Stimulated activated CD8-positive, alpha-beta memory T cell treated with anti-CD3 and anti-CD28 coated beads, Interleukin-12 subunit alpha, Interleukin-12 subunit beta, amount 100 ng/mL, for 24 hours (primary cell): Measurements from ENCODE around the gene PKP3.
"Not testable (repeated sequence)": the region's sequence is repeated elsewhere in the genome, so short reads cannot be mapped to it uniquely, and the experiment has no call there.

Experiments
- DNase-seq: peaks from one replicate; pipeline ENCODE4 v3.0.0-alpha.2; 2020; ENCODE audit errors: extremely low read depth

PKP3 gene

DNA sequence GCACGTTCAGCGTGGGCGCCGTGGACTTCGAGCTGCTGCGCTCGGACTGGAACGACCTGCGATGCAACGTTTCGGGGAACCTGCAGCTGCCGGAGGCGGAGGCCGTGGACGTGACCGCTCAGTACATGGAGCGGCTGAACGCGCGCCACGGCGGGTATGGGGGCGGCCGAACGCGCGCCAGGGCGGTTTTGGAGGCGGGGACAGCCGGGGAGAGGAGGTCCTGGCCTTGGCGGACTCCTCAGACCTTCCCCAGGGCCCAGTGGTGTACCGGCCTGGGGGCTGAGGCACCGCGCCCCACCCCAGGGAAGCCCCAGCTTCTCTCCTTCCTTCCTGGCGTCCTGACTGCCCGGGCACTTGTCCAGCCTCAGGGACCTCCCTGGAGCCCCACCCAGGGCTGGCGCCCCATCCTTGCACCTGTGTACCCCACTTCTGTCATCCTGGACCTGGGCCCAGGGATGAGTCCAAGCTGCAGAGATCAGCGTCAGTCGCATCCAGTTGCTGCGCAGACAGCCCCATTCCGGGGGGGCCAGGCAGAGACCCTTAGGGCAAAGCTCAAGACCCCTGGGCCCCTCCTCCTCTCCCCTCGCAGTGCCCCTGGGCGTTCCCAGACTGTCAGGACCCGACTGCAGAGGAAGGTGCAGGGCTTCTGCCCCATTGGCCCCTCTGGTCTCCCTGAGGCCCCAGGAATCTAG, 16.7 kb upstream of the PKP3 start:
- DNase-seq: no peak

GRCh38 chr11:377883-378500, 16.0 kb upstream of the PKP3 start:
- no peak for DNase-seq

GRCh38 chr11:379205-380094, 14.6 kb upstream of the PKP3 start:
- DNase-seq: no peak

DNA sequence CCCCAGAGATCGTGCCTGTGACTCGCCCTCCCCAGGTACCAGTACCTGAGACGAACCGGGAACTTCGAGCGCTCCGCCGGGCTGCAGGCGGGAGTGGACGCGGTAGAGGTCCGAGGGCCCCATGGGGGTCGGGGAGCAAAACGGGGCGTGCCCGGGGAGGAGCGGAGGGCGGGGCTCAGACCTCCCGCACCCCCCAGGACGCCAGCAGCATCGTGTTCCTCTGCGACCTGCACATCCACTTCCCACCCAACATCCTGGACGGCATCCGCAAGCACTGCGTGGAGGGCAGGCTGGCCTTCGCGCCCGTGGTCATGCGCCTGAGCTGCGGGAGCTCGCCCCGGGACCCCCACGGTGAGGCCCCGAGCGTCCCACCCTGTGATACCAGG, 13.9 kb upstream of the PKP3 start:
- no peak for DNase-seq

- no peak for DNase-seq
Observed at GRCh38 chr11:380491-380890, 13.5 kb upstream of the PKP3 start.

DNA sequence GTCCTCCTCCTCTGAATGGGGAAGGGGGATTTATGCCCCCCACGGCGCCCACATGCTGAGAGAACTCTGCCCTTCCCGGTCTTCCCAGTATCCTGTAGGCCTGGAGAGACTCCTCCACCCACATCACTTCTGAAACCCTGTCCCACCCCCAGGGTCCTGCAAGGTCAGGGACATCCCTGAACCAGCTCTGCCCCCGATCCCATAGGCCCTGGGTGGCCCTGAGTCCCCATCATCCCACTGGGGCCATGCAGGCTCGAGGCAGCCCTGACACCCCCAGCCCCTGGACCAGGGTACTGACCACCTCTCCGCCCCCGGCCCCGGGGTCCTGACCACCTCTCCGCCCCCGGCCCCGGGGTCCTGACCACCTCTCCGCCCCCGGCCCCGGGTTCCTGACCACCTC, 13.0 kb upstream of the PKP3 start:
- no peak for DNase-seq

DNA sequence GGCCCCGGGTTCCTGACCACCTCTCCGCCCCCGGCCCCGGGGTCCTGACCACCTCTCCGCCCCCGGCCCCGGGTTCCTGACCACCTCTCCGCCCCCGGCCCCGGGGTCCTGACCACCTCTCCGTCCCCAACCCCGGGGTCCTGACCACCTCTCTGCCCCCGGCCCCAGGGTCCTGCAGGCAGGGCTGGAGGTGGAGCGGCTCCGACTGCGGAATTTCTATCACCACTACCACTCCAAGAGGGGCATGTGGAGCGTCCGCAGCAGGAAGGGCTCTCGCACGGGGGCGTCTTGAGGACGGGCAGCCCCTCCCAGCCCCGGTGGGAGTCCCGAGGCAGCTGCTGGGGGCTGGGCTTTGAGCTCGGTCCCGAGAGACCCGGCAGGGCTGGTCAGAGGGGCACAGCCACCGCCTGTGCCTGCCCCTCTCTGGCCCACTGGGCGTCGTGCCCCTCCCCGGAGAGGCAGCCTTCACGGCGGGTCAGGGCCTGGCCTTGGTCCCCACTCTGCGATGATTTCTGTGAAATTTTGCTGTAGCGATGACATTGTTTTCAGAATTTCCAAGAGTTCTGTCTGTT, 12.4 kb upstream of the PKP3 start:
- no peak for DNase-seq

GRCh38 chr11:382081-382629, 11.9 kb upstream of the PKP3 start:
- no peak for DNase-seq

- no peak for DNase-seq
Observed at GRCh38 chr11:383431-383830, 10.6 kb upstream of the PKP3 start.

DNA sequence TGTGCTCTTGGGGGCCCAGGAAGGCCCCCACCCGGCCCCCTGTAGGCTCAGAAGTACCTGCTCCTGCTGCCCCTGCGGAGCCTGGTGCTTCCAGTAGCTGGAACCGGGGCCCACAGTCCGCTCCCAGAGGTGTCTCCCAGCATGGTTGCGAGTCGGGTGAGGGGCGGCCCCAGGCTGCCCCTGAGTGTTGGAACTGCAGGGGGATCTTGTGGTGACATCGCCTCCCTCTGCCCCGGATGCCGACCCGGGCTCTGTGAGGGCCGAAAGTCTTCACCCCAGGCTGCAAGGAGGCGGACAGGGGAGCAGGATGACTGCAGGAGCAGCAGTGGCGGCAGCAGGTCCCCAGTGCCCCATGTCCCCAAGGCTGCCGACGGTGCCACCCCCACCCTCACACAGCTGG, 9.5 kb upstream of the PKP3 start:
- no peak for DNase-seq

- no peak for DNase-seq
Observed at GRCh38 chr11:385594-386351, 8.2 kb upstream of the PKP3 start.

DNA sequence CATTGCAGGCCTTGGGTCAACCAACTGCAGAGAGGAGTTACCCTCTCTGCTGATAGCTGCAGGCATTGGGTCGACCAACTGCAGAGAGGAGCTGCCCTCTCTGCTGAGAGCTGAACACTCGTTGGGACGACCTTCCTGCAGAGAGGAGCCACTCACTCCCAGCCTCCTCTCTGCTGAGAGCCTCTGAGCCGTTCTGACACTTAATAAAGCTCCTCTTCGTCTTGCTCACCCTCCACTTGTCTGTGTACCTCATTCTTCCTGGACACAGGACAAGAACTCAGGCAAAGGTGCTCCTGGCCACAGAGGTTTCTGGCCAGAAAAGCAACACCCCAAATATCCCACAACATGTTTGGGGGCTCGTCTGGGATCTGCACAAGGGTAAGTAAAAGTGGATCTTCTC, 7.5 kb upstream of the PKP3 start:
- no peak for DNase-seq

DNA sequence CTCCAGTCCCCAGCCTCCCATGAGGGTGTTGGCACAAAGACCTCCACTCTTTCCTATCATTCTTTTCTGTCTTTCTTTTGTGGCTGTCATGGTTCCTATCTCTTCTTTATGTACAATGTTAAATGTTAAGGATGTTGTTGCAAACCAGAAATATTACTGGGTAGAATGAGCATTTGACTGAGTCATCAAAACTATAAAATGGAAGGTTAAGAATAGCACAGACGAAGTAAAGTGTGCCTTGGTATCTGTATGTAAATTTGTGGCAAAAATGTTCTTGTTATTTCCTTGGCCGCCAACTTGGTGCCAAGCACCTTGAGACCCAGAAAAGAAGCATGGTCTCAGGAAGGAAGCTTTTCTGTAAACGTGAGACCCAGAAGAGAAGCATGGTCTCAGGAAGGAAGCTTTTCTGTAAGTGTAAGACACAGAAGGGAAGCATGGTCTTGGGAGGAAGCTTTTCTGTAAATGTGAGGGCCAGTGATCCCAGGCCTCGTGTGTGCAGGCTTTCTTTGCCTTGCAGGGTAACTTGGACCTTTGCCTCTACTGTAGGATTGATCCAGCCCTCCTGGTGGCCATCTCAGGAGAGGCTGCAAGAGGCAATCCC, 6.7 kb upstream of the PKP3 start:
- no peak for DNase-seq

GRCh38 chr11:389369-389768, 4.6 kb upstream of the PKP3 start:
- DNase-seq: not testable (repeated sequence)

- DNase-seq: no peak
Observed at GRCh38 chr11:390175-390574, 3.8 kb upstream of the PKP3 start.

GRCh38 chr11:391117-392017, 2.6 kb upstream of the PKP3 start:
- no peak for DNase-seq

- DNase-seq: no peak
Observed at GRCh38 chr11:392102-392777, 1.8 kb upstream of the PKP3 start.

DNA sequence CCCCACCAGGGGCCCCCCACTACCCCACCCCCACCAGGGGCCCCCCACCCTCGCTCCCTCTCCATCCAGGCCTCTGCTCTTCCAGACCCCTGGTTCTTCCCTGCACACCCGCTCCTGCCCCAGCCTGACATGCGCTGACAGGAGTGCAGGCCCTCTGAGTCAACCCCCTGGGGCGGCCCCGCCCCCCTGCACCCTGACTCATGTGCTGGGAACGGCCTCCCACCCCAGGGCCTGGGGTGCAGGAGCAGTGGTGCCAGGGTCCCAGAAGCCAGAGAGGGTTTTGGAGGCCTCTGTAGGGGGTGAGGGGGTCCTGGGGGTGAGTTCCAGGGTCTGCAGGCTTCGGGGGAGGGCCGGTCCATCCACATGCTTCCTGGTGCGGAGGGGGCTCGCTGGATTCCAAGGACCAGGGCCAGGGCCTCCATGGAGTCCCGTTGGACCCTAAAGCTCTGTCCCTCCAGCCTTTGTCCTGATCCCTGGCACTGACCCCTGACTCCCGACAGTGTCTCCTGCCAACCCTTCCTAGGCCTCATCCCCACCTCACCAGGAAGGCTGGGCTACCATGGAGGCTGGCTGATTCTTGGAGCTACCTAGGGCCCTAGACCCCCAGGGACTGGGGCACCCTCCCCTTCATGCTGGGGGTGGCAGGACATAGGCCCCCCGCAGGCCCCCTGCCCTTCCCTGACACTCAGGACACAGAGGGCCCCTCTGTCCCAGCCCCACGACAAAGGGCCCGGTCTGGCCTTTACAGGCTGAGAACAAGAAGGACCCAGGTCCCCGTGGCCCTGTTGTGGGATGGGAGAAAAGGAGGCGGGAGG, 583 bp upstream of the PKP3 start:
- DNase-seq: no peak
